Sigmoid colon (tissue), 7 donors: ENCODE measurements around the gene SPARCL1. TPM values are rescaled to one million over a fixed set of nuclear protein-coding genes. Genes with fewer than 3 reads are reported as not detected.

Source experiments
- DNase-seq: peaks from one replicate; pipeline ENCODE4 v3.0.0-alpha.2; 2019
- H3K27ac ChIP-seq, 4 donors: fragments of 200-600 bp; sonication (generic); one replicate each; pipeline ENCODE4 v1.5.1; 2016 to 2019; ENCODE audit warnings: mild to moderate bottlenecking in 1 of 4
- H3K27me3 ChIP-seq, 3 donors: fragments of 200-600 bp; sonication (generic); one replicate each; pipeline ENCODE4 v1.5.1; 2019; ENCODE audit warnings: mild to moderate bottlenecking in 1 of 3
- H3K36me3 ChIP-seq, 4 donors: fragments of 200-600 bp; sonication (generic); one replicate each; pipeline ENCODE4 v1.5.1; 2016 to 2019
- H3K4me1 ChIP-seq, 4 donors: fragments of 200-600 bp; sonication (generic); one replicate each; pipeline ENCODE4 v1.5.1; 2017 to 2019
- H3K4me3 ChIP-seq, 4 donors: fragments of 200-600 bp; sonication (generic); one replicate each; pipeline ENCODE4 v1.5.1; 2017 to 2019; ENCODE audit warnings: mild to moderate bottlenecking in 2 of 4, moderate library complexity in 1 of 4
- H3K9me3 ChIP-seq, 4 donors: fragments of 200-600 bp in 3 of 4; sonication (generic) in 3 of 4; one replicate each; pipeline versions ENCODE4 v1.5.1 to v1.6.1; 2013 to 2019
- EP300 ChIP-seq, 4 donors: sonication (generic); formaldehyde crosslinking; IDR thresholded peaks; one replicate each; pipeline ENCODE4 v1.6.1; 2017; ENCODE audit warnings: antibody characterized with exemption in 4 of 4
- POLR2A ChIP-seq, 2 donors: fragments of 450-650 bp; IDR thresholded peaks; one replicate each; pipeline ENCODE4 v1.6.1; 2016; ENCODE audit warnings: antibody characterized with exemption in 2 of 2, mild to moderate bottlenecking in 2 of 2, moderate library complexity in 2 of 2
- POLR2AphosphoS5 ChIP-seq, 4 donors: sonication (generic); formaldehyde crosslinking; IDR thresholded peaks; one replicate each; pipeline ENCODE4 v1.6.1; 2017; ENCODE audit warnings: antibody characterized with exemption in 4 of 4
- WGBS, 2 donors: extraction: QIAGEN DNeasy Blood & Tissue Kit; methylation state at CpG; one replicate each; pipeline ENCODE4 v1.1.7; 2013; 5-methylcytosine and 5-hydroxymethylcytosine counted together
- intact Hi-C: fragments of 100-400 bp; cut with DNase I; formaldehyde crosslinking; loops from one replicate; pipeline ENCODE4 v1.15.1; 2023
- polyA plus RNA-seq, 3 donors: library from polyadenylated mRNA; stranded (reverse); fragments of 200-250 nt; gene quantifications; one replicate each; pipeline ENCODE4 v1.2.3, GENCODE V29; 2013
- total RNA-seq, 4 donors: library from RNA; depleted of rRNA; stranded (reverse); fragments of >200 nt; gene quantifications; one replicate each; pipeline ENCODE4 v1.1.0, GENCODE V29; 2016
- TF ChIP-seq, protein P1 (sequence below), 4 experiments: fragments of 450-650 bp in 3 of 4; fragments of 200-600 bp in 1 of 4; IDR thresholded peaks; one replicate each; pipeline ENCODE4 v1.5.1; 2016 to 2019; ENCODE audit warnings: antibody characterized with exemption in 4 of 4, mild to moderate bottlenecking in 3 of 4, moderate library complexity in 2 of 4
- donor health status: healthy with polysubstance abuse.
- donor health status: Bipolar disorder and iron deficiency.
- donor health status: healthy.

SPARCL1 gene
- total and polyA plus RNA-seq, 7 donors, result 10.4 to 1,386 (median 1,005) TPM

DNA sequence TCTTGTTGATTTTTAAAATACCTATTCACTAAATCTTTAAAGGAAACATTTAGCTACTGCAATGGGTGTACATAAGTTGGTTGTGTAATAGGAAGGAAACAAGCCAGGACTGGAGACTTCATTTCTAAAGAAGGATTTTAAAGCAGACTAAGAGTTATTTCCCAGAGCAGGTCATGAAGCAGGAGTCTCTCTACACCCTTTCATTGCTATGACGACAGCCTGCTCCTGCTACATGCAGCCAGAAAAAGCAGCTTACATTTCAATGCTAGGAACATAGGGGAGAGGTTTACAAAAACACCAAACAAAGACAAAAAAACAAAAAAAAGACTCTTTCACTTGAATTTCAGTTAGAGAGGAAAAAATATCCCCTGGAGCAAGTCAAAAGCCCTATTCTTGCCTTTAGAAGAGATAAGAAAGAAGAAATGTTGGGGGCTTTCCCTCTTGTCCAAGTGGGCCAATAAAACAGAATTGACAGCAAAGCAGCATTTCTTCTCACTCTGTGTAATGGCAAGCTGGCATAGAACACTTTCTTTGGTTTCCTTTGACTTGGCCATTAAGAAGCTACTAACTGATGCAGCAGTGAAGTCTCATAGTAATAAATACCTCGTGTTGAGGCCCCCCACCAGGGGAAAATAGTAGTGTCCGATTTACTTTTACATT is 3.4 kb downstream of the SPARCL1 start:
- intact Hi-C loops, result no loop called here
- H3K27me3 ChIP-seq, result no peaks in the 10 kb centered on the region
- peaks cover 0 to 60% (median 54%) of the 10 kb centered on the region in 4 donors for H3K4me1 ChIP-seq
- peak in 1 of 2 donors; percentile 59 for TF ChIP-seq POLR2A (IDR thresholded peaks at IDR 0.05)
- no peak for TF ChIP-seq EP300 (IDR thresholded peaks at IDR 0.05)
- TF ChIP-seq, protein P1, sequence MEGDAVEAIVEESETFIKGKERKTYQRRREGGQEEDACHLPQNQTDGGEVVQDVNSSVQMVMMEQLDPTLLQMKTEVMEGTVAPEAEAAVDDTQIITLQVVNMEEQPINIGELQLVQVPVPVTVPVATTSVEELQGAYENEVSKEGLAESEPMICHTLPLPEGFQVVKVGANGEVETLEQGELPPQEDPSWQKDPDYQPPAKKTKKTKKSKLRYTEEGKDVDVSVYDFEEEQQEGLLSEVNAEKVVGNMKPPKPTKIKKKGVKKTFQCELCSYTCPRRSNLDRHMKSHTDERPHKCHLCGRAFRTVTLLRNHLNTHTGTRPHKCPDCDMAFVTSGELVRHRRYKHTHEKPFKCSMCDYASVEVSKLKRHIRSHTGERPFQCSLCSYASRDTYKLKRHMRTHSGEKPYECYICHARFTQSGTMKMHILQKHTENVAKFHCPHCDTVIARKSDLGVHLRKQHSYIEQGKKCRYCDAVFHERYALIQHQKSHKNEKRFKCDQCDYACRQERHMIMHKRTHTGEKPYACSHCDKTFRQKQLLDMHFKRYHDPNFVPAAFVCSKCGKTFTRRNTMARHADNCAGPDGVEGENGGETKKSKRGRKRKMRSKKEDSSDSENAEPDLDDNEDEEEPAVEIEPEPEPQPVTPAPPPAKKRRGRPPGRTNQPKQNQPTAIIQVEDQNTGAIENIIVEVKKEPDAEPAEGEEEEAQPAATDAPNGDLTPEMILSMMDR (IDR thresholded peaks at IDR 0.05), result no peak
- TF ChIP-seq POLR2AphosphoS5 (IDR thresholded peaks at IDR 0.05), result peak; percentile 62 to 79 (median 74)
- H3K9me3 ChIP-seq, result no peaks in the 10 kb centered on the region
- DNase-seq, result peak; percentile 75
- H3K27ac ChIP-seq, result peak overlapping the region; percentile 89 to 91 (median 91)
- WGBS, 2 donors, result 57 to 61% methylated on average over 3 of the region's 3 CpGs
- H3K4me3 ChIP-seq, result peak overlapping the region; percentile 52 to 59 (median 57)
- peaks cover 0 to 15% (median 0%) of the 10 kb centered on the region in 4 donors for H3K36me3 ChIP-seq

DNA sequence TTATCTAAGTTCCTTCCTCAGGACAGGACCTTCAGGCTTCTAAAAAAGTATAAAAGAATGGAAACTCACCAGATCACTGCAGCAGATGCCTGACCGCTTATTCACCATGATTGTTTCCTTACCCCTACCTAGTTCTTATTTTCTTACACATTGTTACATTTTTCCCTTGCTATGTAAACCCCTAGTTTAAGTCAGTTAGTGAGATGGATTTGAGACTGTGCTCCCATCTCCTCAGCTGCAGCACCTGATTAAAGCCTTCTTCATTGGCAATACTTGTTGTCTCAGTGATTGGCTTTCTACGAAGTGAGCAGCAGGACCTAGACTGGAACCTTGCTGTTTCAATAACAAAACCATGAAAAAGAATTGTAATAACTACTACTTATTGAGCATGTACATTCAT is 4.7 kb downstream of the SPARCL1 start:
- Histone ChIP-seq H3K4me1 (peaks cover 0 to 61% (median 53%) of the 10 kb centered on the region in 4 donors), H3K27ac (peak overlapping the region; percentile 89 to 91 (median 91)), H3K27me3 (no peaks in the 10 kb centered on the region), H3K36me3 (peaks cover 0 to 15% (median 0%) of the 10 kb centered on the region in 4 donors), H3K4me3 (peak overlapping the region in 2 of 4 donors; percentile 5 to 58), H3K9me3 (no peaks in the 10 kb centered on the region)
- intact Hi-C loops, result no loop called here
- WGBS, 2 donors, result 47 to 76% methylated on average over 2 of the region's 2 CpGs
- no peak for DNase-seq
- TF ChIP-seq, protein P1 (IDR thresholded peaks at IDR 0.05), result no peak
- TF ChIP-seq POLR2AphosphoS5 (IDR thresholded peaks at IDR 0.05) (no peak), POLR2A (IDR thresholded peaks at IDR 0.05) (no peak), EP300 (IDR thresholded peaks at IDR 0.05) (no peak)

DNA sequence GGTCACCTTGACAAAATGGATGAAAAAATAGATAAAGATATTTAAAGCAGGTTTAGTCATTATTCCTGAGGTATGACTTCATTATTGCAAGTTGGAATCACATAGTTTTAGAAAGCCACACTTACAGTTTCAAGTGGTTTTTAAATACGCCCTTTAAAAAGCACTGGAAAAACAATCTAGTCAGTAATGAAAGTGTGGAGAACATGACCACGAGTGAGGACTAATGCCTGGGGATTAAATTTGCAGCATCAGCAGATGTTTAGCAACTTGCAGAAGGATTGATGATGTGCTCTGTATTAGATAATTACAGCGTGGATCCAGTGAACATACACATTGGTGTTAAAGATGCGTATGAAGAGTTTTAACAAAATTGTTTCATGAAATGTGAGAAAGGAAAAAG is 5.9 kb downstream of the SPARCL1 start:
- peak overlapping the region in 1 of 4 donors; percentile 58 for H3K4me3 ChIP-seq
- peaks cover 0 to 69% (median 58%) of the 10 kb centered on the region in 4 donors for H3K4me1 ChIP-seq
- WGBS, 2 donors, result 79 to 85% methylated on average over 4 of the region's 4 CpGs
- no peak for DNase-seq
- H3K27me3 ChIP-seq, result no peaks in the 10 kb centered on the region
- no peak for TF ChIP-seq POLR2A (IDR thresholded peaks at IDR 0.05)
- TF ChIP-seq EP300 (IDR thresholded peaks at IDR 0.05), result no peak
- TF ChIP-seq POLR2AphosphoS5 (IDR thresholded peaks at IDR 0.05), result no peak
- TF ChIP-seq, protein P1 (IDR thresholded peaks at IDR 0.05), result no peak
- peak overlapping the region; percentile 89 to 91 (median 91) for H3K27ac ChIP-seq
- H3K9me3 ChIP-seq, result no peaks in the 10 kb centered on the region
- peaks cover 0 to 15% (median 0%) of the 10 kb centered on the region in 4 donors for H3K36me3 ChIP-seq
- intact Hi-C loops, result no loop called here

DNA sequence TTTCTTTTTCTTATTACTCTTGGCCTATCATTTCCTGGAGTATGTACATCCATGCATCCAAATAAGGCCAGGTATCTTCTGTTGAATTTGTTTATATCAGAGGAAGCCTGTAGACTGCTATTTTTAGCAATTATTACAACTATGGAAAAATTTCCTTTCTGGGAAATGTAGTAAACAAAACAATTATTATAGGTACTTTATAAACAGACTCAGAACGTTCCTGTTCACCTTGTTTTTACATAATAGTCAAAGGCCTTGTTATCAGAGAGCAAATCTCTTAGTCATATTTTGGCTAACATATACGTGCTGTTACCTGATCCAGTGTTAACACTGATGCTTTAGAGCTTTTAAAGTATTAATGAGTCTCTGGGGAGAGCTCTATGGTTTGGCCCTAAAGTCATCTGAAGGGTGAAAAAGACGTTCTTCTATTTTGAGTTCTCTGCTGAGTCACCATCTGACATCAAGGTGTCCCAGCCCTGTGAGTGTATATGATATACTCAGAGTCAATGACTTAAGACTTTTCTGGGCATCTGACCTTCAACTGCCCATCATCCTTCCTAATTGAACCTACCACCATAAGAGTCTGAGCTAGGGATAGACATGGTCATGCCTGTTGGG is 7.3 kb downstream of the SPARCL1 start:
- H3K27ac ChIP-seq, result peak overlapping the region; percentile 89 to 91 (median 91)
- peaks cover 0 to 83% (median 71%) of the 10 kb centered on the region in 4 donors for H3K4me1 ChIP-seq
- intact Hi-C loops, result no loop called here

More for the DNA sequence above, 7.3 kb downstream of the SPARCL1 start:
- WGBS, 2 donors, result 60 to 63% methylated on average over 3 of the region's 3 CpGs
- H3K36me3 ChIP-seq, result peaks cover 0 to 15% (median 0%) of the 10 kb centered on the region in 4 donors
- H3K4me3 ChIP-seq, result peak overlapping the region in 1 of 4 donors; percentile 20
- no peaks in the 10 kb centered on the region for H3K27me3 ChIP-seq
- TF ChIP-seq EP300 (IDR thresholded peaks at IDR 0.05) (peak; percentile 19 to 87 (median 78)), POLR2AphosphoS5 (IDR thresholded peaks at IDR 0.05) (peak in 3 of 4 donors; percentile 4 to 69 (median 40))
- TF ChIP-seq, protein P1 (IDR thresholded peaks at IDR 0.05), result no peak
- H3K9me3 ChIP-seq, result no peaks in the 10 kb centered on the region
- DNase-seq, result no peak
